ENCODE measurements around the gene RAX2. TPM values are rescaled to one million over a fixed set of nuclear protein-coding genes. Genes with fewer than 3 reads are reported as not detected.

RAX2 gene
- total RNA-seq (2014; rRNA removed; shearing (Covaris generic)) (not detected in 2 replicates), polyA plus RNA-seq (2016; fragmentation: Nextera tagmentation; extraction: Ambion mirVana) (not detected in 2 replicates)

DNA sequence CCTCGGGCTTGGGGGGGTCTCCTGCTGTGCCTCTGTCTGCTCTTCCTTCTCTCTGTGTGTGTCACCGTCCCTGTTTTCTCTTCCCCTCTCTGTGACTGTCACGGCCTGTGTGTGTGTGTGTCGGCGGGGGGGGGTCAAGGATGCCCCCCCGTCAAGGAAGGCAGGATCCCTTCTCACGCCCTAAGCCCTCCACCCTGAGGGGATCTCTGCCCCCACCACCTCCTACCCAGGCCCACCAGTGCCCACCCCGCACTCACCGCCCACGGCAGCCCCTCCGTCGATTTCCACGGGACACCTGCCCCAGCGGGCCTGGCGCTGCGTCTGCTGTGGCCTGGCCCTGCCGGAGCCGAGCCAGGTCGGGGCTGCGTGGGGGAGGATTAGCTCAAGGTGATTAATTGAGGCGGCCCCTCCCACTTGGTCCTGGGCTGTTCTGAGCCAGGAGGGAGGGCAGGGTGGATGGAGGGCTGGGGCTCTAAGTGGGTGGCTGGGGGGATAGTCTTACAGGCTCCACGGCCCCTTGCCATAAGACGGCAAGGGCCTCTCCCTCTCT lies at the start of gene RAX2:
Gene RAX2 (minus strand): TSS at position 323 of the 550 bp plus-strand sequence. CDS start 486 bp downstream, outside the sequence.
- Histone ChIP-seq H3K79me2 (ENCODE audit: insufficient read depth) (no peaks in the 10 kb centered on the region), H3K27ac (no peak within 1 kb of the TSS), H3K4me2 (ENCODE audit: unreplicated experiment) (no peak within 1 kb of the TSS), H3F3A (ENCODE audit: insufficient read depth) (no peaks in the 10 kb centered on the region), H4K20me1 (ENCODE audit: insufficient read depth) (no peaks in the 10 kb centered on the region), H3K4me3 (no peak within 1 kb of the TSS), H3K27me3 (replicated peaks; ENCODE audit: insufficient read depth) (no peaks in the 10 kb centered on the region), H2AFZ (no peak within 1 kb of the TSS), H3K9me2 (ENCODE audit: insufficient read depth) (no peaks in the 10 kb centered on the region), H3K36me3 (ENCODE audit: low read depth) (no peaks in the 10 kb centered on the region), H3K9ac (no peak within 1 kb of the TSS), H3K4me1 (ENCODE audit: insufficient read depth) (no peaks in the 10 kb centered on the region), H3K9me3 (ENCODE audit: low read depth) (no peaks in the 10 kb centered on the region)
- in situ Hi-C loops (cut with MboI): no loop called here
- WGBS, 2 experiments (ENCODE audit: low coverage in 1 of 2, low lambda C conversion rate in 2 of 2, missing lambda C conversion rate in 2 of 2): 23 to 28% methylated on average over 17 to 23 of the region's 23 CpGs
- no peak for DNase-seq
- TF ChIP-seq EZH2phosphoT487 (IDR thresholded peaks at IDR 0.05; ENCODE audit: insufficient read depth, low read depth) (no peak), EZH2 (IDR thresholded peaks at IDR 0.05; ENCODE audit: insufficient read depth, poor library complexity, severe bottlenecking) (no peak)

DNA sequence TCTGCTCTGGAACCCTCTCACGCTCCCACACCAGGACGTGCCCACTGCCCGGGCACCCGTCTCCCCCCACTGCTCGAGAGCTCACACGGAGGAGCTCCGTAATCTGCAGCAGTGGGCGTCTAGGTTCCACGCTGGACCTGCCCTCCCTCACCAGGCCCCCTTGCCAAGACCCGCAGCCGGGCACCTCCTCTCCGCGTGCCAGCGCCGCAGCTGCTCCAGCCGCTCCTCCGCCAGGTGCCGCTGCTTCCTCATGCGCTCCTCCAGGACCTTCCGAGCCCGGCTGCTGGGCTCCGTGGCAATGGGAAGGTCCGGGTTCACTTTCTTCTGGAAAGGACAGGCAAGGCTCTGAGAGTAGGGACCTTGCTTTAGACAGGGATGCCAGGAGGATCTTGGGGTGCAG lies 49.1 kb upstream of the RAX2 start:
- no peaks in the 10 kb centered on the region for H3K36me3 ChIP-seq (ENCODE audit: low read depth)
- H3K79me2 ChIP-seq (ENCODE audit: insufficient read depth): no peaks in the 10 kb centered on the region
- in situ Hi-C loops (cut with MboI): no loop called here
- 0 out of 2 replicates have a peak, but pooled peaks cover 7% of the 10 kb centered on the region for H3K4me1 ChIP-seq (ENCODE audit: insufficient read depth)
- WGBS, 2 experiments (ENCODE audit: low coverage in 1 of 2, low lambda C conversion rate in 2 of 2, missing lambda C conversion rate in 2 of 2): 72 to 78% methylated on average over 21 to 23 of the region's 23 CpGs
- H3K27me3 ChIP-seq (replicated peaks; ENCODE audit: insufficient read depth): no peaks in the 10 kb centered on the region
- no peak overlapping the region for H3K4me3 ChIP-seq
- no peaks in the 10 kb centered on the region for H3F3A ChIP-seq (ENCODE audit: insufficient read depth)
- DNase-seq: no peak
- no peak overlapping the region for H2AFZ ChIP-seq
- H4K20me1 ChIP-seq (ENCODE audit: insufficient read depth): no peaks in the 10 kb centered on the region
- no peaks in the 10 kb centered on the region for H3K9me3 ChIP-seq (ENCODE audit: low read depth)
- no peak overlapping the region for H3K27ac ChIP-seq
- H3K4me2 ChIP-seq (ENCODE audit: unreplicated experiment): no peak overlapping the region
- TF ChIP-seq EZH2phosphoT487 (IDR thresholded peaks at IDR 0.05; ENCODE audit: insufficient read depth, low read depth): no peak
- TF ChIP-seq EZH2 (IDR thresholded peaks at IDR 0.05; ENCODE audit: insufficient read depth, poor library complexity, severe bottlenecking): no peak
- no peaks in the 10 kb centered on the region for H3K9me2 ChIP-seq (ENCODE audit: insufficient read depth)
- no peak overlapping the region for H3K9ac ChIP-seq

DNA sequence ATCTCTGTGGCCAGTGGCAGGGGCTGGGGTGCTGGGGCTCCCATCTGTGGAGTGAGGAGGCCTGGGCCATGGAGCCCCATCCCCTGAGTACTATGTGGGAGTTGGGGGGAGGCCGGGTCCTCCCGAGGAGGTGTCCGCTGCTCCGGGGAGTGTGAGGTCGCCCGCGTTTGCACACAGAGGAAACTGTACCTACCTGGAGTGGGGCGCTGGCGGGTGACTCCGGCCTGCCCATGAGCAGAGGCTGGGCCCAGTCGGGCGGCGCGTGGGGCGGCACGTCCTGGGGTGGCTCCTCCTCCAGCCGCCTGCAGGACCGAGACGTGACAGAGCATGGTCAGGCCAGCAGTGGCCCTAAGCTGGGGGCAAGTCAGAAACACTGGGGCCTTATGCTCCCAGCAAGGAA lies 48.0 kb upstream of the RAX2 start:
- H3K9me2 ChIP-seq (ENCODE audit: insufficient read depth): no peaks in the 10 kb centered on the region
- no peaks in the 10 kb centered on the region for H3K36me3 ChIP-seq (ENCODE audit: low read depth)
- in situ Hi-C loops (cut with MboI): no loop called here
- no peak overlapping the region for H3K9ac ChIP-seq
- H3K4me3 ChIP-seq: no peak overlapping the region
- H3K4me2 ChIP-seq (ENCODE audit: unreplicated experiment): no peak overlapping the region
- H3K79me2 ChIP-seq (ENCODE audit: insufficient read depth): no peaks in the 10 kb centered on the region
- no peak for DNase-seq
- H3K4me1 ChIP-seq (ENCODE audit: insufficient read depth): 0 out of 2 replicates have a peak, but pooled peaks cover 7% of the 10 kb centered on the region
- no peak overlapping the region for H3K27ac ChIP-seq
- no peaks in the 10 kb centered on the region for H3K9me3 ChIP-seq (ENCODE audit: low read depth)
- H3K27me3 ChIP-seq (replicated peaks; ENCODE audit: insufficient read depth): no peaks in the 10 kb centered on the region
- TF ChIP-seq EZH2phosphoT487 (IDR thresholded peaks at IDR 0.05; ENCODE audit: insufficient read depth, low read depth) (no peak), EZH2 (IDR thresholded peaks at IDR 0.05; ENCODE audit: insufficient read depth, poor library complexity, severe bottlenecking) (no peak)
- WGBS, 2 experiments (ENCODE audit: low coverage in 1 of 2, low lambda C conversion rate in 2 of 2, missing lambda C conversion rate in 2 of 2): 85 to 87% methylated on average over 19 of the region's 19 CpGs
- no peaks in the 10 kb centered on the region for H3F3A ChIP-seq (ENCODE audit: insufficient read depth)
- no peaks in the 10 kb centered on the region for H4K20me1 ChIP-seq (ENCODE audit: insufficient read depth)
- H2AFZ ChIP-seq: no peak overlapping the region

DNA sequence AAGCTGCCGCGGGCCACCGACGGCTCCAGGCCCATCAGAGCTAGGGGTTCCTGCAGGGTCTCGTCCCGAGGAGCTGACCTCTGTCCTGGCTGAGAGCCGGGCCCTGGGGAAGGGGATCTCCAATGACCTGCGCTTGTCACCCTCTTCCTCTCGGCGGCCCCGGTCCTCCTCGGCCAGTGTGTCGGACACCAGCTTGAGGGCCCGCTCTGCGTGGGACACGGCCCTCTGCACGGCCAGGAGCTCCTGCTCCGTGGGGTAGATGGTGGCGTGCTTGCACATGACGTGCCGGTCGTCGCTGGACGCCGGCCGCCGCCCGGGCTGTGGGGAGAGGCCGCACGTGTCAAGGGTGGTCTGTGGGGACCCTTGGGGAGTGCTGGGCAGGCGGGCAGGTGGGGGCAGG lies 46.9 kb upstream of the RAX2 start:
- 0 out of 2 replicates have a peak, but pooled peaks cover 7% of the 10 kb centered on the region for H3K4me1 ChIP-seq (ENCODE audit: insufficient read depth)
- no peak for TF ChIP-seq EZH2phosphoT487 (IDR thresholded peaks at IDR 0.05; ENCODE audit: insufficient read depth, low read depth)
- no peak for TF ChIP-seq EZH2 (IDR thresholded peaks at IDR 0.05; ENCODE audit: insufficient read depth, poor library complexity, severe bottlenecking)
- 65 to 70% methylated on average over 31 of the region's 31 CpGs for WGBS, 2 experiments (ENCODE audit: low coverage in 1 of 2, low lambda C conversion rate in 2 of 2, missing lambda C conversion rate in 2 of 2)
- no peaks in the 10 kb centered on the region for H3K9me3 ChIP-seq (ENCODE audit: low read depth)
- H3K27ac ChIP-seq: no peak overlapping the region
- H3K4me3 ChIP-seq: peak overlapping the region; percentile 14
- H3K27me3 ChIP-seq (replicated peaks; ENCODE audit: insufficient read depth): no peaks in the 10 kb centered on the region
- H3K79me2 ChIP-seq (ENCODE audit: insufficient read depth): no peaks in the 10 kb centered on the region
- in situ Hi-C loops (cut with MboI): no loop called here
- H4K20me1 ChIP-seq (ENCODE audit: insufficient read depth): no peaks in the 10 kb centered on the region
- peak overlapping the region; percentile 25 for H3K4me2 ChIP-seq (ENCODE audit: unreplicated experiment)
- H2AFZ ChIP-seq: peak overlapping the region; percentile 55; the same call in 1 of the 2 replicates
- DNase-seq: no peak
- H3K9me2 ChIP-seq (ENCODE audit: insufficient read depth): no peaks in the 10 kb centered on the region
- no peaks in the 10 kb centered on the region for H3K36me3 ChIP-seq (ENCODE audit: low read depth)
- no peak overlapping the region for H3K9ac ChIP-seq
- H3F3A ChIP-seq (ENCODE audit: insufficient read depth): no peaks in the 10 kb centered on the region
